A549 (cell line): ENCODE results near the gene RNH1.

Experiments
- CBX8 ChIP-seq: fragments of 200-600 bp; sonication (generic); IDR thresholded peaks from 2 replicates; pipeline ENCODE4 v1.6.1; 2016
- CTCF ChIP-seq: fragments of >200 bp; sonication (Bioruptor Twin); formaldehyde crosslinking; IDR thresholded peaks from 3 replicates; pipeline ENCODE4 v1.5.1; 2016
- ELK1 ChIP-seq: fragments of 150-350 bp; IDR thresholded peaks from 2 replicates; pipeline ENCODE4 v1.6.1; 2014; ENCODE audit warnings: low read depth, mild to moderate bottlenecking, low read length
- JUNB ChIP-seq: fragments of >200 bp; sonication (Bioruptor Twin); formaldehyde crosslinking; IDR thresholded peaks from 2 replicates; pipeline ENCODE4 v1.6.1; 2016
- MAFK ChIP-seq: fragments of 450-650 bp; IDR thresholded peaks from 2 replicates; pipeline ENCODE4 v1.6.1; 2014; ENCODE audit not compliant: partially characterized antibody
- POLR2A ChIP-seq: IDR thresholded peaks from 2 replicates; pipeline ENCODE4 v1.6.1; 2012; ENCODE audit warnings: mild to moderate bottlenecking, low read length
- ZFP36 ChIP-seq: fragments of 450-650 bp; IDR thresholded peaks from 2 replicates; pipeline ENCODE4 v1.6.1; 2014; ENCODE audit warnings: borderline replicate concordance; ENCODE audit not compliant: partially characterized antibody

- TF ChIP-seq MAFK (no peak), CBX8 (no peak), CTCF (no peak), POLR2A (no peak), ELK1 (no peak), ZFP36 (no peak), JUNB (no peak)
These were observed 5.9 kb upstream of the RNH1 start for GRCh38 chr11:512761-513595.
